Fibroblast of pulmonary artery (primary cell): ENCODE results near the gene MAPRE3.

Experiments
- DNase-seq: peaks from one replicate; pipeline ENCODE4 v3.0.0-alpha.2; 2010; ENCODE audit warnings: low read depth
- H3K4me3 ChIP-seq: replicated peaks from 2 replicates; pipeline ENCODE4 v1.5.1; 2011; ENCODE audit warnings: low read depth, mild to moderate bottlenecking, control low read depth, low read length, moderate library complexity
- CTCF ChIP-seq: IDR thresholded peaks from 2 replicates; pipeline ENCODE4 v1.5.1; 2011; ENCODE audit warnings: mild to moderate bottlenecking, control low read depth, low read length, inconsistent platforms; ENCODE audit errors: missing control alignments

MAPRE3 gene

GRCh38 chr2:26940001-26940400 is 30.4 kb upstream of the MAPRE3 start:
- no peak for DNase-seq
- no peak for TF ChIP-seq CTCF

GRCh38 chr2:26941486-26941885 is 29.0 kb upstream of the MAPRE3 start:
- no peak for DNase-seq
- H3K4me3 ChIP-seq = no peak overlapping the region
- TF ChIP-seq CTCF = no peak

More at GRCh38 chr2:26940001-26940400, 30.4 kb upstream of the MAPRE3 start:
- no peak overlapping the region for H3K4me3 ChIP-seq

- peak; percentile 78 for TF ChIP-seq CTCF
- peak; percentile 64 for DNase-seq
- H3K4me3 ChIP-seq = no peak overlapping the region
Measured at GRCh38 chr2:26942543-26943295, 27.7 kb upstream of the MAPRE3 start.

GRCh38 chr2:26945991-26946750 is 24.3 kb upstream of the MAPRE3 start:
- TF ChIP-seq CTCF = no peak
- no peak for DNase-seq
- no peak overlapping the region for H3K4me3 ChIP-seq

- no peak for TF ChIP-seq CTCF
- DNase-seq = peak; percentile 60
Measured at GRCh38 chr2:26946841-26947784, 23.3 kb upstream of the MAPRE3 start.

GRCh38 chr2:26948800-26949199 is 21.6 kb upstream of the MAPRE3 start:
- no peak overlapping the region for H3K4me3 ChIP-seq
- no peak for TF ChIP-seq CTCF
- no peak for DNase-seq

More at GRCh38 chr2:26946841-26947784, 23.3 kb upstream of the MAPRE3 start:
- H3K4me3 ChIP-seq = no peak overlapping the region
